RWPE2 (cell line): Measurements from ENCODE around the gene SRSF8.

Experiments
- ATAC-seq: fragments of 200-7000 bp; cut with Tn5 transposase; 3 replicates; pipeline ENCODE4 v1.9.1; 2021; ENCODE audit warnings: low read depth
- DNase-seq: peaks from one replicate; pipeline ENCODE4 v3.0.0-alpha.2; 2020; ENCODE audit warnings: low spot score
- H3K27ac ChIP-seq: fragments of 450-650 bp; 2 replicates; pipeline ENCODE4 v1.5.1; 2017; ENCODE audit warnings: mild to moderate bottlenecking; ENCODE audit not compliant: poor library complexity, severe bottlenecking
- H3K27me3 ChIP-seq: fragments of 250-450 bp; sonication (Bioruptor Pico); 2 replicates; pipeline ENCODE4 v1.5.1; 2021; ENCODE audit warnings: mild to moderate bottlenecking, moderate library complexity; ENCODE audit not compliant: insufficient read depth, poor library complexity, severe bottlenecking
- H3K36me3 ChIP-seq: fragments of 250-450 bp; sonication (Bioruptor Pico); 2 replicates; pipeline ENCODE4 v1.5.1; 2020; ENCODE audit warnings: low read depth, mild to moderate bottlenecking, moderate library complexity
- H3K4me1 ChIP-seq: fragments of 250-450 bp; sonication (Bioruptor Pico); 2 replicates; pipeline ENCODE4 v1.5.1; 2021; ENCODE audit warnings: mild to moderate bottlenecking, moderate library complexity; ENCODE audit not compliant: insufficient read depth, poor library complexity, severe bottlenecking
- H3K4me3 ChIP-seq: fragments of 250-450 bp; sonication (Bioruptor Pico); 2 replicates; pipeline ENCODE4 v1.5.1; 2021; ENCODE audit warnings: mild to moderate bottlenecking, moderate library complexity; ENCODE audit not compliant: severe bottlenecking
- H3K9me3 ChIP-seq: fragments of 250-450 bp; sonication (Bioruptor Pico); 2 replicates; pipeline ENCODE4 v1.5.1; 2021; ENCODE audit warnings: mild to moderate bottlenecking, moderate library complexity; ENCODE audit not compliant: severe bottlenecking
- CTCF ChIP-seq: fragments of 450-650 bp; IDR thresholded peaks from one replicate; pipeline ENCODE4 v1.5.1; 2017; ENCODE audit warnings: mild to moderate bottlenecking, moderate library complexity; ENCODE audit not compliant: poor library complexity, severe bottlenecking

SRSF8 gene

GRCh38 chr11:95057959-95058358, 8.8 kb upstream of the SRSF8 start:
- Histone ChIP-seq H3K36me3 (no peaks in the 10 kb centered on the region), H3K4me3 (no peak overlapping the region), H3K27me3 (no peaks in the 10 kb centered on the region), H3K9me3 (no peaks in the 10 kb centered on the region), H3K4me1 (no peaks in the 10 kb centered on the region), H3K27ac (no peak overlapping the region)
- DNase-seq (no peak), ATAC-seq (no peak)
- TF ChIP-seq CTCF = no peak

- H3K27me3 ChIP-seq = no peaks in the 10 kb centered on the region
- H3K4me1 ChIP-seq = no peaks in the 10 kb centered on the region
- no peak overlapping the region for H3K27ac ChIP-seq
- H3K9me3 ChIP-seq = no peaks in the 10 kb centered on the region
- ATAC-seq (no peak), DNase-seq (no peak)
- no peak overlapping the region for H3K4me3 ChIP-seq
- no peak for TF ChIP-seq CTCF
- no peaks in the 10 kb centered on the region for H3K36me3 ChIP-seq
These were observed 8.1 kb upstream of the SRSF8 start for GRCh38 chr11:95058621-95059020.

GRCh38 chr11:95059046-95059445, 7.7 kb upstream of the SRSF8 start:
- no peak for ATAC-seq
- no peak overlapping the region for H3K4me3 ChIP-seq
- no peak for TF ChIP-seq CTCF
- no peaks in the 10 kb centered on the region for H3K27me3 ChIP-seq
- no peak overlapping the region for H3K27ac ChIP-seq
- no peaks in the 10 kb centered on the region for H3K36me3 ChIP-seq
- H3K9me3 ChIP-seq = no peaks in the 10 kb centered on the region
- no peak for DNase-seq
- H3K4me1 ChIP-seq = no peaks in the 10 kb centered on the region

- no peaks in the 10 kb centered on the region for H3K27me3 ChIP-seq
- H3K4me3 ChIP-seq = no peak overlapping the region
- H3K36me3 ChIP-seq = peaks cover 10% of the 10 kb centered on the region
- no peak overlapping the region for H3K27ac ChIP-seq
- no peak for ATAC-seq
- TF ChIP-seq CTCF = no peak
- no peaks in the 10 kb centered on the region for H3K9me3 ChIP-seq
- DNase-seq = no peak
- peaks cover 28% of the 10 kb centered on the region for H3K4me1 ChIP-seq
These were observed 1.4 kb upstream of the SRSF8 start for GRCh38 chr11:95065336-95065735.

GRCh38 chr11:95067039-95067840, 521 bp downstream of the SRSF8 start:
- Histone ChIP-seq H3K27ac (peak overlapping the region; percentile 69), H3K36me3 (peaks cover 14% of the 10 kb centered on the region), H3K27me3 (no peaks in the 10 kb centered on the region), H3K4me3 (peak overlapping the region; percentile 57), H3K9me3 (no peaks in the 10 kb centered on the region), H3K4me1 (peaks cover 28% of the 10 kb centered on the region)
- DNase-seq = peak; percentile 72
- peak; percentile 47 for TF ChIP-seq CTCF
- ATAC-seq = peak; percentile 63
